ENCODE measurements around the gene ANO1.
"Not testable (repeated sequence)": the region's sequence is repeated elsewhere in the genome, so short reads cannot be mapped to it uniquely, and the experiment has no call there.

DNA sequence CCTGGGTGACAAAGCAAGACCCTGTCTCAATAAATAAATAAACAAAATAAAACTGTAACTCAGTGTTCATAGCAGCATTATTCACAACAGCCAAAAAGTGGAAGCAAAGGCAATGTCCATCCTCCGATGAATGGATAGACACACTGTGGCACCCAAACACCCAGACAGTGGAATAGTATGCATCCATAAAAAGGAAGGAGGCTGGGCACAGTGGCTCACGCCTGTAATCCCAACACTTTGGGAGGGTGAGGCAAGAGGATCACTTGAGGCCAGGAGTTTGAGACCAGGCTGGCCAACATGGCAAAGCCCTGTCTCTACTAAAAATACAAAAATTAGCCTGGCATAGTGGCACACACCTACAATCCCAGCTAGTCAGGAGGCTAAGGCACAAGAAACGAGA, 122.9 kb downstream of the ANO1 start:
- TF ChIP-seq CEBPB (IDR thresholded peaks at IDR 0.05; ENCODE audit: low read depth, low read length); KDM1A (IDR thresholded peaks at IDR 0.05; ENCODE audit: borderline replicate concordance, low read length); YY1 (IDR thresholded peaks at IDR 0.05; ENCODE audit: low read depth, low read length); SUZ12 (IDR thresholded peaks at IDR 0.05; ENCODE audit: low read length); EP300 (IDR thresholded peaks at IDR 0.05; ENCODE audit: borderline replicate concordance in 1 of 2, low read depth in 2 of 2, low read length in 2 of 2); POLR2A (IDR thresholded peaks at IDR 0.05; ENCODE audit: control extremely low read depth in 1 of 2, low read depth in 2 of 2, low read length in 2 of 2); SP1 (IDR thresholded peaks at IDR 0.05; ENCODE audit: low read depth, low read length): not testable (repeated sequence)
- TF ChIP-seq, protein P1, sequence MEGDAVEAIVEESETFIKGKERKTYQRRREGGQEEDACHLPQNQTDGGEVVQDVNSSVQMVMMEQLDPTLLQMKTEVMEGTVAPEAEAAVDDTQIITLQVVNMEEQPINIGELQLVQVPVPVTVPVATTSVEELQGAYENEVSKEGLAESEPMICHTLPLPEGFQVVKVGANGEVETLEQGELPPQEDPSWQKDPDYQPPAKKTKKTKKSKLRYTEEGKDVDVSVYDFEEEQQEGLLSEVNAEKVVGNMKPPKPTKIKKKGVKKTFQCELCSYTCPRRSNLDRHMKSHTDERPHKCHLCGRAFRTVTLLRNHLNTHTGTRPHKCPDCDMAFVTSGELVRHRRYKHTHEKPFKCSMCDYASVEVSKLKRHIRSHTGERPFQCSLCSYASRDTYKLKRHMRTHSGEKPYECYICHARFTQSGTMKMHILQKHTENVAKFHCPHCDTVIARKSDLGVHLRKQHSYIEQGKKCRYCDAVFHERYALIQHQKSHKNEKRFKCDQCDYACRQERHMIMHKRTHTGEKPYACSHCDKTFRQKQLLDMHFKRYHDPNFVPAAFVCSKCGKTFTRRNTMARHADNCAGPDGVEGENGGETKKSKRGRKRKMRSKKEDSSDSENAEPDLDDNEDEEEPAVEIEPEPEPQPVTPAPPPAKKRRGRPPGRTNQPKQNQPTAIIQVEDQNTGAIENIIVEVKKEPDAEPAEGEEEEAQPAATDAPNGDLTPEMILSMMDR (IDR thresholded peaks at IDR 0.05; ENCODE audit: control extremely low read depth in 1 of 3, insufficient read depth in 1 of 3, low read depth in 1 of 3, low read length in 3 of 3), result not testable (repeated sequence)
